Activated CD8-positive, alpha-beta T cell treated with anti-CD3 and anti-CD28 coated beads for 36 hours (primary cell): ENCODE data around the gene FBRSL1. TPM values are rescaled to one million over a fixed set of nuclear protein-coding genes. Genes with fewer than 3 reads are reported as not detected.

Experiments
- ATAC-seq: fragments of 200-7000 bp; cut with Tn5 transposase; one replicate; pipeline ENCODE4 v1.10.0; 2021; ENCODE audit warnings: mild to moderate bottlenecking, moderate library complexity
- CTCF ChIA-PET: fragments of 350-600 bp; sonication (Branson Sonifier 250); formaldehyde crosslinking; loops from one replicate; lab custom pipeline; 2021; ENCODE audit warnings: antibody characterized with exemption; lab: Charles Lee
- POLR2A ChIA-PET: fragments of 350-600 bp; sonication (Branson Sonifier 250); formaldehyde crosslinking; loops from one replicate; lab custom pipeline; 2021; ENCODE audit warnings: antibody characterized with exemption; lab: Charles Lee
- DNase-seq: peaks from one replicate; pipeline ENCODE4 v3.0.0-alpha.2; 2020
- H3K27ac Mint-ChIP-seq: one replicate; pipeline ENCODE4 v1.8.0; 2021; ENCODE audit warnings: mild to moderate bottlenecking, mixed read lengths
- H3K27me3 Mint-ChIP-seq: one replicate; pipeline ENCODE4 v1.8.0; 2021; ENCODE audit warnings: mixed read lengths
- H3K36me3 Mint-ChIP-seq: one replicate; pipeline ENCODE4 v1.8.0; 2021; ENCODE audit warnings: low read depth, mixed read lengths
- H3K4me1 Mint-ChIP-seq: one replicate; pipeline ENCODE4 v1.8.0; 2021; ENCODE audit warnings: low read depth, mixed read lengths
- H3K4me3 Mint-ChIP-seq: one replicate; pipeline ENCODE4 v1.8.0; 2021; ENCODE audit warnings: mild to moderate bottlenecking, moderate library complexity, mixed read lengths
- H3K9me3 Mint-ChIP-seq: one replicate; pipeline ENCODE4 v1.8.0; 2021; ENCODE audit warnings: mixed read lengths
- CTCF ChIP-seq: fragments of 200-600 bp; IDR thresholded peaks from one replicate; pipeline ENCODE4 v1.8.0; 2022; ENCODE audit warnings: antibody characterized with exemption, mild to moderate bottlenecking
- intact Hi-C: fragments of 100-400 bp; cut with micrococcal nuclease; formaldehyde crosslinking; loops from one replicate; pipeline ENCODE4 v1.10.0; 2022
- total RNA-seq, 2 experiments: library from RNA; stranded (reverse); gene quantifications; one replicate each; pipeline ENCODE4 v1.2.3, GENCODE V29; 2021

The FBRSL1 gene
- total RNA-seq, 2 experiments from 2014 or later, result 41.4 to 48.1 TPM

GRCh38 chr12:132454193-132454932, 35.6 kb upstream of the FBRSL1 start:
- no peaks in the 10 kb centered on the region for H3K9me3 Mint-ChIP-seq
- no peak for TF ChIP-seq CTCF
- no peaks in the 10 kb centered on the region for H3K27me3 Mint-ChIP-seq
- ChIA-PET CTCF (no interaction called here), POLR2A (no interaction called here)
- no peak overlapping the region for H3K27ac Mint-ChIP-seq
- no peak overlapping the region for H3K4me3 Mint-ChIP-seq
- no peaks in the 10 kb centered on the region for H3K36me3 Mint-ChIP-seq
- ATAC-seq, result no peak
- peaks cover 12% of the 10 kb centered on the region for H3K4me1 Mint-ChIP-seq
- DNase-seq, result no peak
- intact Hi-C loops, result no loop called here

GRCh38 chr12:132454933-132455418, 35.0 kb upstream of the FBRSL1 start:
- H3K4me3 Mint-ChIP-seq, result no peak overlapping the region
- TF ChIP-seq CTCF, result no peak
- H3K4me1 Mint-ChIP-seq, result peaks cover 7% of the 10 kb centered on the region
- DNase-seq (no peak), ATAC-seq (no peak)
- ChIA-PET CTCF (no interaction called here), POLR2A (no interaction called here)
- H3K9me3 Mint-ChIP-seq, result no peaks in the 10 kb centered on the region
- H3K36me3 Mint-ChIP-seq, result no peaks in the 10 kb centered on the region
- H3K27me3 Mint-ChIP-seq, result no peaks in the 10 kb centered on the region
- H3K27ac Mint-ChIP-seq, result no peak overlapping the region
- intact Hi-C loops, result no loop called here

- ATAC-seq (no peak), DNase-seq (no peak)
- H3K36me3 Mint-ChIP-seq, result no peaks in the 10 kb centered on the region
- H3K4me1 Mint-ChIP-seq, result peaks cover 4% of the 10 kb centered on the region
- TF ChIP-seq CTCF, result no peak
- POLR2A ChIA-PET, result no interaction called here
- no peak overlapping the region for H3K4me3 Mint-ChIP-seq
- no peak overlapping the region for H3K27ac Mint-ChIP-seq
- H3K27me3 Mint-ChIP-seq, result no peaks in the 10 kb centered on the region
- intact Hi-C loops, result no loop called here
- no peaks in the 10 kb centered on the region for H3K9me3 Mint-ChIP-seq
- CTCF ChIA-PET, result no interaction called here
Measured at GRCh38 chr12:132455565-132455964, 34.4 kb upstream of the FBRSL1 start.

- H3K9me3 Mint-ChIP-seq, result no peaks in the 10 kb centered on the region
- POLR2A ChIA-PET, result interaction anchor here (0.6 kb wide), 1 partner anchor 836 kb away, joined by 3 read pairs; no protein-coding TSS in a partner anchor
- intact Hi-C loops, result no loop called here
- CTCF ChIA-PET, result interaction anchor here (1.9 kb wide), 1 partner anchor 158 kb away, joined by 5 read pairs; no protein-coding TSS in a partner anchor
- H3K27me3 Mint-ChIP-seq, result no peaks in the 10 kb centered on the region
- H3K4me3 Mint-ChIP-seq, result no peak overlapping the region
- peaks cover 4% of the 10 kb centered on the region for H3K4me1 Mint-ChIP-seq
- H3K27ac Mint-ChIP-seq, result no peak overlapping the region
- no peak for TF ChIP-seq CTCF
- no peak for DNase-seq
- no peak for ATAC-seq
- H3K36me3 Mint-ChIP-seq, result no peaks in the 10 kb centered on the region
Measured at GRCh38 chr12:132456186-132456943, 33.6 kb upstream of the FBRSL1 start.
